Psoas muscle (tissue), 8 donors: ENCODE data around the gene NOS2. TPM values are rescaled to one million over a fixed set of nuclear protein-coding genes. Genes with fewer than 3 reads are reported as not detected.

Experiments used
- ATAC-seq, 4 donors: fragments of 200-7000 bp; cut with Tn5 transposase; one replicate each; pipeline ENCODE4 v1.9.1; 2020; ENCODE audit warnings: moderate library complexity in 3 of 4, mild to moderate bottlenecking in 2 of 4
- DNase-seq, 2 donors: peaks; one replicate each; pipeline ENCODE4 v3.0.0-alpha.2; 2020
- H3K27ac ChIP-seq: fragments of 200-600 bp; one replicate; pipeline ENCODE4 v1.8.0; 2022
- H3K27me3 ChIP-seq, 3 donors: fragments of 200-600 bp in 1 of 3; one replicate each; pipeline versions ENCODE4 v1.6.1 to v1.8.0; 2013 to 2022; ENCODE audit warnings: low read length in 2 of 3, mild to moderate bottlenecking in 2 of 3, moderate library complexity in 1 of 3; ENCODE audit not compliant: insufficient read depth in 3 of 3
- H3K36me3 ChIP-seq, 2 donors: fragments of 200-600 bp in 1 of 2; one replicate each; pipeline versions ENCODE4 v1.6.1 to v1.8.0; 2013 to 2022; ENCODE audit warnings: low read depth in 1 of 2, mild to moderate bottlenecking in 1 of 2, moderate library complexity in 1 of 2; ENCODE audit not compliant: insufficient read depth in 1 of 2
- H3K4me1 ChIP-seq: fragments of 200-600 bp; one replicate; pipeline ENCODE4 v1.8.0; 2022
- H3K4me3 ChIP-seq: fragments of 200-600 bp; one replicate; pipeline ENCODE4 v1.8.0; 2022; ENCODE audit warnings: mild to moderate bottlenecking
- H3K9me3 ChIP-seq: fragments of 200-600 bp; one replicate; pipeline ENCODE4 v1.8.0; 2022
- CTCF ChIP-seq: fragments of 200-600 bp; IDR thresholded peaks from one replicate; pipeline ENCODE4 v1.8.0; 2022; ENCODE audit warnings: antibody characterized with exemption
- WGBS, 3 donors: extraction: QIAGEN DNeasy Blood & Tissue Kit; methylation state at CpG; one replicate each; pipeline versions ENCODE4 v1.1.6 to v1.1.7; 2013; 5-methylcytosine and 5-hydroxymethylcytosine counted together
- intact Hi-C, 2 donors: fragments of 100-400 bp; cut with DNase I; formaldehyde crosslinking; loops; one replicate each; pipeline versions ENCODE4 v1.11.0 to v1.14.2; 2022
- polyA plus RNA-seq, 3 donors: library from polyadenylated mRNA; stranded (reverse); fragments of 200-250 nt; gene quantifications; one replicate each; pipeline ENCODE4 v1.2.3, GENCODE V29; 2013
- total RNA-seq, 4 donors: library from RNA; stranded (reverse); fragmentation: NEBNext Ultra II Directional in 2 of 4; extraction: Animal tissue kit (Norgen Biotek cat#: 25700) in 2 of 4; gene quantifications; one replicate each; pipeline versions ENCODE4 v1.2.1 to v1.2.4, GENCODE V29; 2021 to 2023
- donor health status: healthy with polysubstance abuse.
- donor health status: DM: no; HTN: no; CAD: no; lungs with moderate emphysema.
- donor health status: Bipolar disorder and iron deficiency.
- donor health status: healthy.
- donor health status: DM: yes; HTN: yes; CAD: no.
- donor health status: DM: no; HTN: no; CAD: no.
- donor health status: DM: no; HTN: no; CAD: no.
- donor health status: DM: yes; HTN: yes; CAD: no.

NOS2 gene
- total and polyA plus RNA-seq, 7 donors: 0.06 to 0.79 (median 0.14) TPM

DNA sequence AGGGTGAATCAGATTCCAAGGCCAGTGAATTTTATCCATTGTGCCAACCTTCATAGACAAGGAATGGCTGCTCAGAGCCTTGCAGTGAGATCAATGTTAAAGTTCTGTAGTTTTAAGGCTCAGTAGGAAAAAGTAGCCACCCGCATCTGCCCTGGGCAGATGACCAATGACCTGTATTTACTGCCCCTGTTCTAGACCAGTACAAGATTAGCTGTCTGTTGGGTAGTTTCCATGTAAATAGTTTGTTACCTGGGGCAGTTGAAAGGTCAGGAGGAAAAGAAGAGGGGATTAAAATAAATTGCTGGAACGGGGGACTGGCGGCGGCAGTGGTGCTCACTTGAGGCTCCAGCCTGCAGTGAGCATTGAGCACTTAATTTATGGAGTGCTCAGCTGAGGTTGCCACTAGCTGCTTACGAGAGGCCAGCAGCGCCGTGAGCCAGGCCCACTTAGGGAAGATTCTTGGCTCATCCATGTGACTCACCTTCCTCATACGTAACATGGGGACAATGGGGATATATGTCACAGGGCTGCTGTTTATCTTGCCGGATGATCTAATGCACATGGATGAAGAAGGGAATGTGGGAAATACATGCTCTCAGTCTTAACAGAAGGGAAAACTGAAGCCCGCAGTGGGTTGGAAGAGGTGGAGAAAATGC lies 10.7 kb upstream of the NOS2 start:
- Histone ChIP-seq H3K4me1 (no peaks in the 10 kb centered on the region), H3K36me3 (no peaks in the 10 kb centered on the region), H3K27ac (no peak overlapping the region), H3K9me3 (no peaks in the 10 kb centered on the region), H3K27me3 (no peaks in the 10 kb centered on the region), H3K4me3 (no peak overlapping the region)
- ATAC-seq (no peak), DNase-seq (no peak)
- TF ChIP-seq CTCF: no peak
- intact Hi-C loops: no loop called here
- WGBS, 3 donors: 67 to 73% (median 67%) methylated on average over 10 of the region's 10 CpGs

DNA sequence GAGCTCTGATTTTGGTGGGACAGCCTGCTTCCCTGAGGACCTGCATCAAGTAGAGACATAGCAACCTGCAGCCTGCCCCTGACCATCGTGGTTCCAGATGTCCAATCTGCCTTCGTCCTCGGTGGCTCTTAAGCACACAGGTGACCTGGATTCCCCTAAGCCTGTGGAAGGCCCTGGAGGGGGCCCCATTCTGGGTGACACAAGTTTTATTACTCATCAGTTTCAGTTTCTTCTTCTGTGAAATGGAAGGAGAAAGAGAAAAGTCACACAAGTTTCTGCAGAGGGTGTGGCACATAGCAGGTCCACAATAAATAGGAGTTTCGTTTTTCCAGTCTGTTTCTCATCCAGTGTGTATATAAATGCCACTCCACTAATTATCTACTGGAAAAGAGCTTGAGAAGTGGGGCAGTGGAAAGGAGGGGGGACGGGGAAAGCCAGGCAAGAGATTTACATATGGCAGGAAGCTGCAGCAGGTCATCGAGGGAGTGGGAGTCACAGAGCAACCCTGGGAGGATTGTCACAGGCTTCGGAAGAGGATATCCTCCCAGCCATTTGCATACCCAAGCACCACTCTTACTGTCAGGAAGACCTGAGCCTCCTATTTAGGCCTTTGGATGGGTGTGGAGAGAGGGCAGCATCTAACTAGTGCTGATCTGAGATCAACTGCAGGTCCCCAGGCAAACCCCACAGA lies 10.0 kb upstream of the NOS2 start:
- no peak for TF ChIP-seq CTCF
- no peaks in the 10 kb centered on the region for H3K9me3 ChIP-seq
- DNase-seq: no peak
- intact Hi-C loops: no loop called here
- H3K4me3 ChIP-seq: no peak overlapping the region
- H3K27ac ChIP-seq: no peak overlapping the region
- WGBS, 3 donors: 64 to 67% (median 66%) methylated on average over 7 of the region's 7 CpGs
- H3K27me3 ChIP-seq: no peaks in the 10 kb centered on the region
- H3K4me1 ChIP-seq: no peaks in the 10 kb centered on the region
- no peaks in the 10 kb centered on the region for H3K36me3 ChIP-seq
- no peak for ATAC-seq

- no peak overlapping the region for H3K4me3 ChIP-seq
- H3K27ac ChIP-seq: no peak overlapping the region
- intact Hi-C loops: loop anchor here (2.0 to 5.0 kb wide), 2 partner anchors 88 to 441 kb away; no protein-coding TSS in a partner anchor
- 95 to 98% (median 97%) methylated on average over 1 of the region's 1 CpG for WGBS, 3 donors
- no peaks in the 10 kb centered on the region for H3K9me3 ChIP-seq
- no peak for ATAC-seq
- H3K4me1 ChIP-seq: no peaks in the 10 kb centered on the region
- DNase-seq: no peak
- no peaks in the 10 kb centered on the region for H3K27me3 ChIP-seq
- no peaks in the 10 kb centered on the region for H3K36me3 ChIP-seq
- TF ChIP-seq CTCF: no peak
These were observed 9.2 kb upstream of the NOS2 start for GRCh38 chr17:27809555-27809954.

GRCh38 chr17:27808628-27809027 lies 8.3 kb upstream of the NOS2 start:
- ATAC-seq: no peak
- intact Hi-C loops: loop anchor here (2.0 to 5.0 kb wide), 2 partner anchors 89 to 442 kb away; no protein-coding TSS in a partner anchor
- Histone ChIP-seq H3K27ac (no peak overlapping the region), H3K9me3 (no peaks in the 10 kb centered on the region), H3K4me1 (no peaks in the 10 kb centered on the region), H3K27me3 (no peaks in the 10 kb centered on the region), H3K36me3 (no peaks in the 10 kb centered on the region), H3K4me3 (no peak overlapping the region)
- no peak for TF ChIP-seq CTCF
- no peak for DNase-seq
- whole genome bisulfite sequencing, 3 donors: 70 to 74% (median 73%) methylated on average over 4 of the region's 4 CpGs
